Fibroblast of lung (primary cell): ENCODE measurements around the gene C8B.

Source experiments
- CTCF ChIP-seq, 2 donors: IDR thresholded peaks in 1 of 2; conservative IDR thresholded peaks in 1 of 2; 1 replicate in 1 of 2; 2 replicates in 1 of 2; pipeline ENCODE4 v1.5.1; 2011 to 2012; ENCODE audit warnings: low read length in 2 of 2, control low read depth in 1 of 2, inconsistent platforms in 1 of 2, low read depth in 1 of 2, mild to moderate bottlenecking in 1 of 2
- EZH2 ChIP-seq: IDR thresholded peaks from 2 replicates; pipeline ENCODE4 v1.5.1; 2012; ENCODE audit warnings: low read length, control low read depth, mild to moderate bottlenecking; ENCODE audit errors: missing control alignments

GRCh38 chr1:56912325-56912724, 53.5 kb downstream of the C8B start:
- TF ChIP-seq CTCF (conservative IDR thresholded peaks at IDR 0.05 in 1 of 2, IDR thresholded peaks at IDR 0.05 in 1 of 2; ENCODE audit: low read depth in 1 of 2, low read length in 2 of 2): no peak
- TF ChIP-seq EZH2: no peak
